Neural progenitor cell (in vitro differentiated cells): ENCODE results near the gene L3MBTL3. TPM values are rescaled to one million over a fixed set of nuclear protein-coding genes. Genes with fewer than 3 reads are reported as not detected.

Experiments
- DNase-seq: peaks from one replicate; pipeline ENCODE4 v3.0.0-alpha.2; 2016; ENCODE audit warnings: low spot score
- H2AFZ ChIP-seq: fragments of 200-600 bp; sonication (generic); replicated peaks from 2 replicates; pipeline ENCODE4 v1.6.1; 2016; ENCODE audit warnings: antibody characterized with exemption
- H3F3A ChIP-seq: fragments of 200-600 bp; sonication (generic); 2 replicates; pipeline ENCODE4 v1.6.1; 2016; ENCODE audit warnings: antibody characterized with exemption, low read depth
- H3K27ac ChIP-seq: fragments of 200-600 bp; sonication (generic); 2 replicates; pipeline ENCODE4 v1.5.1; 2016; ENCODE audit warnings: mild to moderate bottlenecking
- H3K27me3 ChIP-seq: fragments of 200-600 bp; sonication (generic); 2 replicates; pipeline ENCODE4 v1.6.1; 2016; ENCODE audit warnings: mild to moderate bottlenecking, moderate library complexity
- H3K36me3 ChIP-seq: fragments of 200-600 bp; sonication (generic); 2 replicates; pipeline ENCODE4 v1.5.1; 2016
- H3K4me1 ChIP-seq: fragments of 200-600 bp; sonication (generic); 2 replicates; pipeline ENCODE4 v1.6.1; 2016; ENCODE audit warnings: mixed run types
- H3K4me2 ChIP-seq: fragments of 200-600 bp; sonication (generic); 2 replicates; pipeline ENCODE4 v1.6.1; 2016
- H3K4me3 ChIP-seq: fragments of 200-600 bp; sonication (generic); 2 replicates; pipeline ENCODE4 v1.5.1; 2016
- H3K79me2 ChIP-seq: fragments of 200-600 bp; sonication (generic); 2 replicates; pipeline ENCODE4 v1.6.1; 2016; ENCODE audit warnings: low read depth
- H3K9ac ChIP-seq: fragments of 200-600 bp; sonication (generic); 2 replicates; pipeline ENCODE4 v1.6.1; 2016
- H3K9me3 ChIP-seq: fragments of 200-600 bp; sonication (generic); 2 replicates; pipeline ENCODE4 v1.5.1; 2016; ENCODE audit warnings: low read depth
- H4K20me1 ChIP-seq: fragments of 200-600 bp; sonication (generic); 2 replicates; pipeline ENCODE4 v1.6.1; 2016; ENCODE audit warnings: low read depth
- H3K27ac Mint-ChIP-seq: 3 replicates; pipeline ENCODE4 v1.8.0; 2021; ENCODE audit warnings: mixed read lengths
- H3K27me3 Mint-ChIP-seq: 2 replicates; pipeline ENCODE4 v1.8.0; 2022; ENCODE audit warnings: low read depth, mild to moderate bottlenecking, inconsistent platforms, moderate library complexity, mixed read lengths; ENCODE audit not compliant: insufficient read depth
- H3K36me3 Mint-ChIP-seq: 3 replicates; pipeline ENCODE4 v1.8.0; 2021; ENCODE audit warnings: mixed read lengths
- H3K4me1 Mint-ChIP-seq: 3 replicates; pipeline ENCODE4 v1.8.0; 2021; ENCODE audit warnings: mixed read lengths
- H3K4me3 Mint-ChIP-seq: 3 replicates; pipeline ENCODE4 v1.8.0; 2021; ENCODE audit warnings: mild to moderate bottlenecking, moderate library complexity, mixed read lengths
- H3K9me3 Mint-ChIP-seq: 3 replicates; pipeline ENCODE4 v1.8.0; 2020; ENCODE audit warnings: mixed read lengths
- CTCF ChIP-seq: fragments of 200-600 bp; sonication (generic); IDR thresholded peaks from 2 replicates; pipeline ENCODE4 v1.5.1; 2017; ENCODE audit warnings: antibody characterized with exemption, mild to moderate bottlenecking
- EZH2 ChIP-seq: fragments of 200-600 bp; sonication (generic); IDR thresholded peaks from 2 replicates; pipeline ENCODE4 v1.6.1; 2017; ENCODE audit warnings: antibody characterized with exemption, mild to moderate bottlenecking, moderate library complexity
- EZH2phosphoT487 ChIP-seq: fragments of 200-600 bp; sonication (generic); IDR thresholded peaks from 2 replicates; pipeline ENCODE4 v1.6.1; 2017; ENCODE audit warnings: antibody characterized with exemption
- total RNA-seq: library from RNA; depleted of rRNA; stranded (reverse); fragments of >200 nt; gene quantifications from 2 replicates; pipeline ENCODE4 v1.2.3, GENCODE V29; 2015; ENCODE audit warnings: low replicate concordance

Gene L3MBTL3
- total RNA-seq, 1 donor from 2014 or later = 22.2 TPM

GRCh38 chr6:130019326-130020072 lies 1.1 kb downstream of the L3MBTL3 start:
- Histone ChIP-seq H3F3A (peaks cover 14% of the 10 kb centered on the region), H3K27me3 (peaks cover 10% of the 10 kb centered on the region), H2AFZ (peak overlapping the region; percentile 96), H3K4me1 (peaks cover 7% of the 10 kb centered on the region), H3K4me3 (peak overlapping the region; percentile 80), H3K36me3 (no peaks in the 10 kb centered on the region), H3K9ac (no peak overlapping the region), H3K79me2 (peaks cover 14% of the 10 kb centered on the region), H3K4me2 (peak overlapping the region; percentile 94), H3K9me3 (no peaks in the 10 kb centered on the region), H4K20me1 (peaks cover 15% of the 10 kb centered on the region), H3K27ac (no peak overlapping the region)
- Mint-ChIP-seq H3K4me3 (peak overlapping the region; percentile 98), H3K9me3 (no peaks in the 10 kb centered on the region), H3K4me1 (peaks cover 16% of the 10 kb centered on the region), H3K36me3 (peaks cover 4% of the 10 kb centered on the region), H3K27me3 (peaks cover 5% of the 10 kb centered on the region), H3K27ac (no peak overlapping the region)
- peak; percentile 76 for DNase-seq
- TF ChIP-seq EZH2 (no peak), CTCF (no peak), EZH2phosphoT487 (no peak)

DNA sequence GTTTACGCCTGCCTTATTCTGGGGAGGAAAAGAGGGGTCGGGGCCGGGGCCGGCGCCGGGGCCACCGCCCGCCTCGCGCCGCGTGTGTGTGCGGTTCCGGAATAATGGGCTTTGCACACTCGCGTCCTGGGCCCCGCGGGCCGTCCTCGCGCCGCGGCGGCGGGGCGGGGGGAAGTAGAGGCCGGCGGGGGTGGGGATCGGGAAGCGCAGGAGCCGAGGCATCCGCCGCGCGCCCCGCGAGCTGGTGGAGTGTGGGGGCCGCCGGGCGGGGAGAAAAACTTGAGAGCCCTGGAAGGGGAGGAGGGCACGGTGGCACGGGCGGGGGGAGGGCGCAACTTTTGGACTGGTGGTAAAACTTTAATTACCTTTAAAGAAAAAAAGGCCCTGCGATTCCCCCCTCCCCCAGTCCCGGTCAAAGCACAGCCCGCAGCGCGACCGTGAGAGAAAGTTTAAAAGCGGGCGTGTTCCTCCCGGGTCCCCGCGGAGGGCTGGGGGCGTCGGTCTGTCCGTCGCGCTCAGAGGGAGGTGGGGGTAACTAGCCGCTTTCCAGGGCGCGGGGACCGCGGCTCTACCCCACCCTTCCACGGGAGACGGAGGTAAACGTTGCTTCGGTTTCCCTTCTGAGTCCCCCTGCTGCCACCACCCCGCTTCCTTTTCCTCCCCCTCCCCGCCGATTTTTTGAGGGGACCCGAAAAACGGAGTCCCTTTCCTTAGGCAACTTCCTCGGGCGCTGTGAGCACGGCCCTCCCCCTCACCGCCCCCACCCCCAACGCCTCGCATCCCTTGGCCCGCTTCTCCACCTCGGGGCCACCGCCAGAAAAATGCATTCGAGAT lies 1.9 kb downstream of the L3MBTL3 start:
- Histone ChIP-seq H3K4me2 (peak overlapping the region; percentile 94), H2AFZ (peak overlapping the region; percentile 96), H4K20me1 (peaks cover 15% of the 10 kb centered on the region), H3K36me3 (no peaks in the 10 kb centered on the region), H3K9ac (no peak overlapping the region), H3F3A (peaks cover 14% of the 10 kb centered on the region), H3K4me1 (peaks cover 7% of the 10 kb centered on the region), H3K27ac (no peak overlapping the region), H3K9me3 (no peaks in the 10 kb centered on the region), H3K79me2 (peaks cover 14% of the 10 kb centered on the region), H3K4me3 (peak overlapping the region; percentile 80), H3K27me3 (peaks cover 10% of the 10 kb centered on the region)
- TF ChIP-seq CTCF (no peak), EZH2phosphoT487 (no peak), EZH2 (no peak)
- H3K4me3 Mint-ChIP-seq = peak overlapping the region; percentile 98
- H3K4me1 Mint-ChIP-seq = peaks cover 16% of the 10 kb centered on the region
- H3K27ac Mint-ChIP-seq = peak overlapping the region; percentile 74
- H3K9me3 Mint-ChIP-seq = no peaks in the 10 kb centered on the region
- peaks cover 5% of the 10 kb centered on the region for H3K27me3 Mint-ChIP-seq
- peaks cover 12% of the 10 kb centered on the region for H3K36me3 Mint-ChIP-seq
- peak; percentile 45 for DNase-seq

- Histone ChIP-seq H3K4me3 (peak overlapping the region; percentile 80), H3F3A (peaks cover 14% of the 10 kb centered on the region), H4K20me1 (peaks cover 15% of the 10 kb centered on the region), H3K27me3 (peaks cover 10% of the 10 kb centered on the region), H3K9me3 (no peaks in the 10 kb centered on the region), H3K36me3 (no peaks in the 10 kb centered on the region), H3K79me2 (peaks cover 14% of the 10 kb centered on the region), H3K4me1 (peaks cover 7% of the 10 kb centered on the region), H2AFZ (no peak overlapping the region), H3K27ac (no peak overlapping the region), H3K9ac (no peak overlapping the region), H3K4me2 (peak overlapping the region; percentile 94)
- peaks cover 16% of the 10 kb centered on the region for H3K4me1 Mint-ChIP-seq
- H3K36me3 Mint-ChIP-seq = peaks cover 18% of the 10 kb centered on the region
- peaks cover 5% of the 10 kb centered on the region for H3K27me3 Mint-ChIP-seq
- peak; percentile 86 for TF ChIP-seq CTCF
- TF ChIP-seq EZH2 = no peak
- H3K27ac Mint-ChIP-seq = peak overlapping the region; percentile 74
- DNase-seq = peak; percentile 87
- H3K4me3 Mint-ChIP-seq = peak overlapping the region; percentile 98
- H3K9me3 Mint-ChIP-seq = no peaks in the 10 kb centered on the region
Observed at GRCh38 chr6:130020907-130021629, 2.7 kb downstream of the L3MBTL3 start.
